GM20000 (cell line): ENCODE measurements around the gene MIAT.

Experiments
- DNase-seq: peaks from one replicate; pipeline ENCODE4 v3.0.0; 2012; ENCODE audit warnings: low spot score
- CTCF ChIP-seq: IDR thresholded peaks from 2 replicates; pipeline ENCODE4 v1.5.1; 2012; ENCODE audit warnings: mild to moderate bottlenecking, control low read depth; ENCODE audit errors: extremely low read depth, missing control alignments

MIAT gene

GRCh38 chr22:26648528-26649388 is 8.6 kb upstream of the MIAT start:
- TF ChIP-seq CTCF = no peak
- no peak for DNase-seq

- peak; percentile 38 for DNase-seq
- TF ChIP-seq CTCF = no peak
Observed at GRCh38 chr22:26650722-26651421, 6.5 kb upstream of the MIAT start.

- no peak for TF ChIP-seq CTCF
- no peak for DNase-seq
Observed at GRCh38 chr22:26651815-26652214, 5.6 kb upstream of the MIAT start.

- no peak for DNase-seq
Observed at GRCh38 chr22:26658161-26658560, 773 bp downstream of the MIAT start.

GRCh38 chr22:26658671-26659478 is 1.5 kb downstream of the MIAT start:
- no peak for TF ChIP-seq CTCF
- DNase-seq = peak; percentile 83

More at GRCh38 chr22:26658161-26658560, 773 bp downstream of the MIAT start:
- TF ChIP-seq CTCF = no peak

- DNase-seq = no peak
- TF ChIP-seq CTCF = no peak
Observed at GRCh38 chr22:26660356-26660755, 3.0 kb downstream of the MIAT start.
